HCT116 (cell line): ENCODE measurements around the gene HTR7.

Experiments used
- RAD21 ChIP-seq: IDR thresholded peaks from 2 replicates; pipeline ENCODE4 v1.6.1; 2012; ENCODE audit warnings: low read depth, mild to moderate bottlenecking
- YY1 ChIP-seq: IDR thresholded peaks from 2 replicates; pipeline ENCODE4 v1.6.1; 2011; ENCODE audit warnings: low read length, low read depth, moderate library complexity, mild to moderate bottlenecking; ENCODE audit not compliant: insufficient replicate concordance; ENCODE audit errors: extremely low read depth
- TF ChIP-seq, protein P1 (sequence below), 3 experiments: fragments of 200-600 bp in 1 of 3; sonication (generic) in 1 of 3; IDR thresholded peaks in 2 of 3; conservative IDR thresholded peaks in 1 of 3; 2 replicates each; pipeline ENCODE4 v1.5.1; 2012 to 2017; ENCODE audit warnings: low read depth in 2 of 3, low read length in 2 of 3, antibody characterized with exemption in 1 of 3, borderline replicate concordance in 1 of 3, control low read depth in 1 of 3, mild to moderate bottlenecking in 1 of 3, mixed read lengths in 1 of 3, mixed run types in 1 of 3, moderate library complexity in 1 of 3; ENCODE audit not compliant: insufficient read depth in 1 of 3
- TF ChIP-seq, protein P2 (sequence below): IDR thresholded peaks from 2 replicates; pipeline ENCODE4 v1.6.1; 2012
- TF ChIP-seq, protein P3 (sequence below): IDR thresholded peaks from 2 replicates; pipeline ENCODE4 v1.6.1; 2011; ENCODE audit warnings: mild to moderate bottlenecking, low read length, moderate library complexity; ENCODE audit not compliant: insufficient replicate concordance; ENCODE audit errors: extremely low read depth

GRCh38 chr10:90718182-90718581 is 139.7 kb downstream of the HTR7 start:
- TF ChIP-seq, protein P1, sequence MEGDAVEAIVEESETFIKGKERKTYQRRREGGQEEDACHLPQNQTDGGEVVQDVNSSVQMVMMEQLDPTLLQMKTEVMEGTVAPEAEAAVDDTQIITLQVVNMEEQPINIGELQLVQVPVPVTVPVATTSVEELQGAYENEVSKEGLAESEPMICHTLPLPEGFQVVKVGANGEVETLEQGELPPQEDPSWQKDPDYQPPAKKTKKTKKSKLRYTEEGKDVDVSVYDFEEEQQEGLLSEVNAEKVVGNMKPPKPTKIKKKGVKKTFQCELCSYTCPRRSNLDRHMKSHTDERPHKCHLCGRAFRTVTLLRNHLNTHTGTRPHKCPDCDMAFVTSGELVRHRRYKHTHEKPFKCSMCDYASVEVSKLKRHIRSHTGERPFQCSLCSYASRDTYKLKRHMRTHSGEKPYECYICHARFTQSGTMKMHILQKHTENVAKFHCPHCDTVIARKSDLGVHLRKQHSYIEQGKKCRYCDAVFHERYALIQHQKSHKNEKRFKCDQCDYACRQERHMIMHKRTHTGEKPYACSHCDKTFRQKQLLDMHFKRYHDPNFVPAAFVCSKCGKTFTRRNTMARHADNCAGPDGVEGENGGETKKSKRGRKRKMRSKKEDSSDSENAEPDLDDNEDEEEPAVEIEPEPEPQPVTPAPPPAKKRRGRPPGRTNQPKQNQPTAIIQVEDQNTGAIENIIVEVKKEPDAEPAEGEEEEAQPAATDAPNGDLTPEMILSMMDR (IDR thresholded peaks at IDR 0.05 in 2 of 3, conservative IDR thresholded peaks at IDR 0.05 in 1 of 3; ENCODE audit: borderline replicate concordance in 1 of 3, insufficient read depth in 1 of 3, low read depth in 2 of 3, low read length in 2 of 3), result 0 out of 6 replicates have a peak, but pooled peaks of 1 of the 3 experiments have one; percentile 9
- TF ChIP-seq, protein P2, sequence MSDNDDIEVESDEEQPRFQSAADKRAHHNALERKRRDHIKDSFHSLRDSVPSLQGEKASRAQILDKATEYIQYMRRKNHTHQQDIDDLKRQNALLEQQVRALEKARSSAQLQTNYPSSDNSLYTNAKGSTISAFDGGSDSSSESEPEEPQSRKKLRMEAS, result no peak
- TF ChIP-seq RAD21 (peak; percentile 59), YY1 (no peak)
- TF ChIP-seq, protein P3, sequence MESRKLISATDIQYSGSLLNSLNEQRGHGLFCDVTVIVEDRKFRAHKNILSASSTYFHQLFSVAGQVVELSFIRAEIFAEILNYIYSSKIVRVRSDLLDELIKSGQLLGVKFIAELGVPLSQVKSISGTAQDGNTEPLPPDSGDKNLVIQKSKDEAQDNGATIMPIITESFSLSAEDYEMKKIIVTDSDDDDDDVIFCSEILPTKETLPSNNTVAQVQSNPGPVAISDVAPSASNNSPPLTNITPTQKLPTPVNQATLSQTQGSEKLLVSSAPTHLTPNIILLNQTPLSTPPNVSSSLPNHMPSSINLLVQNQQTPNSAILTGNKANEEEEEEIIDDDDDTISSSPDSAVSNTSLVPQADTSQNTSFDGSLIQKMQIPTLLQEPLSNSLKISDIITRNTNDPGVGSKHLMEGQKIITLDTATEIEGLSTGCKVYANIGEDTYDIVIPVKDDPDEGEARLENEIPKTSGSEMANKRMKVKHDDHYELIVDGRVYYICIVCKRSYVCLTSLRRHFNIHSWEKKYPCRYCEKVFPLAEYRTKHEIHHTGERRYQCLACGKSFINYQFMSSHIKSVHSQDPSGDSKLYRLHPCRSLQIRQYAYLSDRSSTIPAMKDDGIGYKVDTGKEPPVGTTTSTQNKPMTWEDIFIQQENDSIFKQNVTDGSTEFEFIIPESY, result no peak
